ENCODE data around the gene BRS3. TPM values are rescaled to one million over a fixed set of nuclear protein-coding genes. Genes with fewer than 3 reads are reported as not detected.

Gene BRS3
- total and polyA plus RNA-seq, 10 of the 15 experiments (the other 5 are each of a cell fraction or from before 2014, with no cell fraction given) = not detected

Other genes starting within 250 kb of the BRS3 start
- gene MAP7D3, start 236.5 kb upstream of the BRS3 start, total RNA-seq (2014; rRNA removed) = 10.7 and 14.7 TPM in 2 replicates
- gene MAP7D3, start 236.5 kb upstream of the BRS3 start, total RNA-seq (2014; rRNA removed; fragmentation: Illumina TruSeq; extraction: Trizol) = 24.0 TPM in 2 replicates
- gene MAP7D3, start 236.5 kb upstream of the BRS3 start, total RNA-seq (2021) = 10.8 and 11.3 TPM in 2 replicates
- gene MAP7D3, start 236.5 kb upstream of the BRS3 start, polyA plus RNA-seq (2011; rRNA removed) = 9.3 and 9.7 TPM in 2 replicates
- 17.8 and 24.2 TPM in 2 replicates for gene MAP7D3, start 236.5 kb upstream of the BRS3 start, polyA plus RNA-seq (2014; fragmentation: Illumina TruSeq; extraction: Trizol)
- gene MAP7D3, start 236.5 kb upstream of the BRS3 start, polyA plus RNA-seq (2014; fragmentation: Nextera tagmentation; extraction: Ambion mirVana) = 10 to 100 TPM in 1 of 2 experiments, 1 to 10 TPM in 1; 9.1 to 10.2 TPM
- 8.3 and 10.4 TPM in 2 replicates for gene MAP7D3, start 236.5 kb upstream of the BRS3 start, polyA plus RNA-seq (2014; rRNA removed)
- 10 to 100 TPM; 11.2 to 11.4 TPM for gene MAP7D3, start 236.5 kb upstream of the BRS3 start, polyA plus RNA-seq (2016; fragmentation: Nextera tagmentation; extraction: Ambion mirVana)
- gene ADGRG4, start 187.0 kb upstream of the BRS3 start, total RNA-seq (2014; rRNA removed) = not detected in 2 replicates
- not detected in 2 replicates for gene ADGRG4, start 187.0 kb upstream of the BRS3 start, total RNA-seq (2014; rRNA removed; fragmentation: Illumina TruSeq; extraction: Trizol)
- not detected in 2 replicates for gene ADGRG4, start 187.0 kb upstream of the BRS3 start, total RNA-seq (2021)
- gene ADGRG4, start 187.0 kb upstream of the BRS3 start, polyA plus RNA-seq (2011; rRNA removed) = not detected in 2 replicates
- gene ADGRG4, start 187.0 kb upstream of the BRS3 start, polyA plus RNA-seq (2014; fragmentation: Illumina TruSeq; extraction: Trizol) = not detected in 2 replicates
- gene ADGRG4, start 187.0 kb upstream of the BRS3 start, polyA plus RNA-seq (2014; fragmentation: Nextera tagmentation; extraction: Ambion mirVana) = not detected
- gene ADGRG4, start 187.0 kb upstream of the BRS3 start, polyA plus RNA-seq (2014; rRNA removed) = not detected in 2 replicates
- gene ADGRG4, start 187.0 kb upstream of the BRS3 start, polyA plus RNA-seq (2016; fragmentation: Nextera tagmentation; extraction: Ambion mirVana) = not detected
- gene HTATSF1, start 9.6 kb downstream of the BRS3 start, total RNA-seq (2014; rRNA removed) = 28.2 and 29.7 TPM in 2 replicates
- gene HTATSF1, start 9.6 kb downstream of the BRS3 start, total RNA-seq (2014; rRNA removed; fragmentation: Illumina TruSeq; extraction: Trizol) = 44.2 and 45.8 TPM in 2 replicates
- gene HTATSF1, start 9.6 kb downstream of the BRS3 start, total RNA-seq (2021) = 24.2 and 24.8 TPM in 2 replicates
- gene HTATSF1, start 9.6 kb downstream of the BRS3 start, polyA plus RNA-seq (2011; rRNA removed) = 1.9 and 2.2 TPM in 2 replicates
- 51.7 and 56.2 TPM in 2 replicates for gene HTATSF1, start 9.6 kb downstream of the BRS3 start, polyA plus RNA-seq (2014; fragmentation: Illumina TruSeq; extraction: Trizol)
- gene HTATSF1, start 9.6 kb downstream of the BRS3 start, polyA plus RNA-seq (2014; fragmentation: Nextera tagmentation; extraction: Ambion mirVana) = 10 to 100 TPM; 13.2 to 26.9 TPM
- 13.7 and 14.3 TPM in 2 replicates for gene HTATSF1, start 9.6 kb downstream of the BRS3 start, polyA plus RNA-seq (2014; rRNA removed)
- 10 to 100 TPM; 54.9 to 59.8 TPM for gene HTATSF1, start 9.6 kb downstream of the BRS3 start, polyA plus RNA-seq (2016; fragmentation: Nextera tagmentation; extraction: Ambion mirVana)
- gene VGLL1, start 44.3 kb downstream of the BRS3 start, total RNA-seq (2014; rRNA removed) = not detected in 2 replicates
- gene VGLL1, start 44.3 kb downstream of the BRS3 start, total RNA-seq (2014; rRNA removed; fragmentation: Illumina TruSeq; extraction: Trizol) = not detected in 2 replicates
- not detected in 2 replicates for gene VGLL1, start 44.3 kb downstream of the BRS3 start, total RNA-seq (2021)
- gene VGLL1, start 44.3 kb downstream of the BRS3 start, polyA plus RNA-seq (2011; rRNA removed) = not detected in 2 replicates
- gene VGLL1, start 44.3 kb downstream of the BRS3 start, polyA plus RNA-seq (2014; fragmentation: Illumina TruSeq; extraction: Trizol) = not detected in 2 replicates
- not detected for gene VGLL1, start 44.3 kb downstream of the BRS3 start, polyA plus RNA-seq (2014; fragmentation: Nextera tagmentation; extraction: Ambion mirVana)
- not detected in 2 replicates for gene VGLL1, start 44.3 kb downstream of the BRS3 start, polyA plus RNA-seq (2014; rRNA removed)
- gene VGLL1, start 44.3 kb downstream of the BRS3 start, polyA plus RNA-seq (2016; fragmentation: Nextera tagmentation; extraction: Ambion mirVana) = not detected
- not detected in 2 replicates for gene CD40LG, start 160.2 kb downstream of the BRS3 start, total RNA-seq (2014; rRNA removed)
- not detected in 2 replicates for gene CD40LG, start 160.2 kb downstream of the BRS3 start, total RNA-seq (2014; rRNA removed; fragmentation: Illumina TruSeq; extraction: Trizol)
- 0.11 and 0.21 TPM in 2 replicates for gene CD40LG, start 160.2 kb downstream of the BRS3 start, total RNA-seq (2021)
- gene CD40LG, start 160.2 kb downstream of the BRS3 start, polyA plus RNA-seq (2011; rRNA removed) = not detected in 2 replicates
- 0.04 and 0.21 TPM in 2 replicates for gene CD40LG, start 160.2 kb downstream of the BRS3 start, polyA plus RNA-seq (2014; fragmentation: Illumina TruSeq; extraction: Trizol)
- not detected for gene CD40LG, start 160.2 kb downstream of the BRS3 start, polyA plus RNA-seq (2014; fragmentation: Nextera tagmentation; extraction: Ambion mirVana)
- gene CD40LG, start 160.2 kb downstream of the BRS3 start, polyA plus RNA-seq (2014; rRNA removed) = 0.05 TPM in 1 of 2 replicates, not detected in the other
- under 1 TPM in 1 of 2 experiments, not detected in 1; 0.18 TPM for gene CD40LG, start 160.2 kb downstream of the BRS3 start, polyA plus RNA-seq (2016; fragmentation: Nextera tagmentation; extraction: Ambion mirVana)

All from GM12878 (cell line).